ENCODE measurements around the gene PRADC1. TPM values are rescaled to one million over a fixed set of nuclear protein-coding genes. Genes with fewer than 3 reads are reported as not detected.

The PRADC1 gene
- total RNA-seq, 1 experiment from 2014 or later: 8.6 TPM

GRCh38 chr2:73210696-73211095, 22.3 kb downstream of the PRADC1 start (continued):
- TF ChIP-seq ZBTB33 (IDR thresholded peaks at IDR 0.05; ENCODE audit: extremely low read depth, insufficient replicate concordance, low read length) (no peak), POLR2AphosphoS5 (IDR thresholded peaks at IDR 0.05; ENCODE audit: low read depth, low read length) (no peak), SP1 (IDR thresholded peaks at IDR 0.05; ENCODE audit: low read depth) (no peak)

- Histone ChIP-seq H3K27ac (ENCODE audit: low read depth, low read length) (no peak overlapping the region), H3K4me1 (ENCODE audit: control insufficient read depth in 1 of 2, insufficient read depth in 2 of 2, low read length in 2 of 2) (peaks cover 3 to 22% of the 10 kb centered on the region in 2 experiments; a peak in 3 of 4 replicates), H3K79me2 (ENCODE audit: insufficient read depth, low read length) (peaks cover 8% of the 10 kb centered on the region), H3K4me3 (replicated peaks in 1 of 2; ENCODE audit: low read depth in 1 of 2, low read length in 2 of 2) (no peak overlapping the region), H3K36me3 (ENCODE audit: control insufficient read depth in 1 of 2, insufficient read depth in 2 of 2, low read length in 2 of 2) (no peaks in the 10 kb centered on the region), H3K27me3 (ENCODE audit: insufficient read depth, low read length) (no peaks in the 10 kb centered on the region), H3K9me2 (ENCODE audit: insufficient read depth) (no peaks in the 10 kb centered on the region), H3K9me3 (ENCODE audit: control insufficient read depth in 1 of 2, insufficient read depth in 1 of 2, low read depth in 1 of 2, low read length in 2 of 2) (no peaks in the 10 kb centered on the region), H2AFZ (ENCODE audit: low read depth, low read length, poor library complexity, severe bottlenecking) (no peak overlapping the region), H3K9ac (ENCODE audit: low read length) (no peak overlapping the region), H3K4me2 (ENCODE audit: low read length) (no peak overlapping the region), H4K20me1 (ENCODE audit: insufficient read depth) (no peaks in the 10 kb centered on the region)
- BruUV-seq (replicated peaks): no TSS peak
- CTCF ChIA-PET: interaction anchor here (1.5 kb wide), 1 partner anchor 33 kb away, joined by 5 read pairs; no protein-coding TSS in a partner anchor
- POLR2A ChIA-PET: no interaction called here
- RAD21 ChIA-PET (ENCODE audit: low non-redundant PET in 1 of 2, low total read pairs in 2 of 2, uncharacterized antibody in 2 of 2, unreplicated experiment in 2 of 2): no interaction called here
- TF ChIP-seq SRF (IDR thresholded peaks at IDR 0.05; ENCODE audit: low read depth): no peak
- TF ChIP-seq ATF3 (IDR thresholded peaks at IDR 0.05): no peak
- no peak for TF ChIP-seq SIN3A (IDR thresholded peaks at IDR 0.05; ENCODE audit: low read depth)
- DNase-seq (ENCODE audit: low read depth, low spot score) (no peak), ATAC-seq (no peak)
- intact Hi-C loops (cut with micrococcal nuclease): no loop called here
Measured at GRCh38 chr2:73210019-73210418, 23.0 kb downstream of the PRADC1 start.

Data from HCT116 (cell line).